GM18951 (cell line): Measurements from ENCODE around the gene S100A12.

Source experiments
- POLR2A ChIP-seq: IDR thresholded peaks from 4 replicates; pipeline ENCODE4 v1.6.1; 2011; ENCODE audit warnings: mild to moderate bottlenecking; ENCODE audit not compliant: insufficient read length, insufficient read depth; ENCODE audit errors: extremely low read depth
- in situ Hi-C: fragments of 300-500 bp; cut with MboI; formaldehyde crosslinking; loops from one replicate; pipeline ENCODE4 v1.12.0; 2022; ENCODE audit warnings: low sequenced_read_pairs, mixed read lengths, inconsistent platforms; ENCODE audit not compliant: unreplicated experiment

S100A12 gene

GRCh38 chr1:153368495-153368894 is 6.9 kb downstream of the S100A12 start:
- TF ChIP-seq POLR2A = no peak
- in situ Hi-C loops = loop anchor here (10.0 kb wide), 1 partner anchor 116 kb away; no protein-coding TSS in a partner anchor

- in situ Hi-C loops = loop anchor here (10.0 kb wide), 1 partner anchor 118 kb away; no protein-coding TSS in a partner anchor
- no peak for TF ChIP-seq POLR2A
Observed at GRCh38 chr1:153367090-153367489, 8.3 kb downstream of the S100A12 start.

- no peak for TF ChIP-seq POLR2A
- in situ Hi-C loops = loop anchor here (10.0 kb wide), 1 partner anchor 119 kb away; no protein-coding TSS in a partner anchor
Observed at GRCh38 chr1:153366261-153366660, 9.2 kb downstream of the S100A12 start.

GRCh38 chr1:153365696-153366095 is 9.7 kb downstream of the S100A12 start:
- no peak for TF ChIP-seq POLR2A
- in situ Hi-C loops = loop anchor here (10.0 kb wide), 1 partner anchor 119 kb away; no protein-coding TSS in a partner anchor

GRCh38 chr1:153364766-153365666 is 10.4 kb downstream of the S100A12 start:
- in situ Hi-C loops = loop anchor here (10.0 kb wide), 1 partner anchor 120 kb away; no protein-coding TSS in a partner anchor
- TF ChIP-seq POLR2A = no peak

GRCh38 chr1:153364156-153364555 is 11.3 kb downstream of the S100A12 start:
- in situ Hi-C loops = loop anchor here (10.0 kb wide), 1 partner anchor 121 kb away; no protein-coding TSS in a partner anchor
- TF ChIP-seq POLR2A = no peak

- in situ Hi-C loops = loop anchor here (10.0 kb wide), 1 partner anchor 121 kb away; no protein-coding TSS in a partner anchor
Observed at GRCh38 chr1:153363641-153364040, 11.8 kb downstream of the S100A12 start.

GRCh38 chr1:153362187-153362775 is 13.1 kb downstream of the S100A12 start:
- no peak for TF ChIP-seq POLR2A
- in situ Hi-C loops = loop anchor here (10.0 kb wide), 1 partner anchor 123 kb away; no protein-coding TSS in a partner anchor

More at GRCh38 chr1:153363641-153364040, 11.8 kb downstream of the S100A12 start:
- no peak for TF ChIP-seq POLR2A

GRCh38 chr1:153361480-153362109 is 13.8 kb downstream of the S100A12 start:
- no peak for TF ChIP-seq POLR2A

GRCh38 chr1:153360592-153361479 is 14.6 kb downstream of the S100A12 start:
- no peak for TF ChIP-seq POLR2A
- in situ Hi-C loops = loop anchor here (10.0 kb wide), 1 partner anchor 124 kb away; no protein-coding TSS in a partner anchor

More at GRCh38 chr1:153361480-153362109, 13.8 kb downstream of the S100A12 start:
- in situ Hi-C loops = loop anchor here (10.0 kb wide), 1 partner anchor 123 kb away; no protein-coding TSS in a partner anchor

GRCh38 chr1:153360190-153360589 is 15.2 kb downstream of the S100A12 start:
- in situ Hi-C loops = loop anchor here (10.0 kb wide), 1 partner anchor 125 kb away; no protein-coding TSS in a partner anchor
- no peak for TF ChIP-seq POLR2A

GRCh38 chr1:153359241-153359640 is 16.2 kb downstream of the S100A12 start:
- in situ Hi-C loops = no loop called here
- TF ChIP-seq POLR2A = no peak
